ENCODE measurements around the gene MORN1.

- TF ChIP-seq CTCF (IDR thresholded peaks at IDR 0.05; ENCODE audit: low read length): no peak
- no peak for TF ChIP-seq EZH2 (IDR thresholded peaks at IDR 0.05; ENCODE audit: borderline replicate concordance, low read length)
Measured at GRCh38 chr1:2322581-2323211, 68.7 kb downstream of the MORN1 start.

Measured in OCI-LY1 (cell line).